HL-60 (cell line): ENCODE measurements around the gene PRSS48.

Source experiments
- DNase-seq, 2 experiments: peaks; one replicate each; pipeline ENCODE4 v3.0.0-alpha.2; 2010 to 2020; ENCODE audit warnings: low read depth in 1 of 2, low spot score in 1 of 2
- H3K27ac ChIP-seq: fragments of 250-450 bp; sonication (Bioruptor Pico); replicated peaks from 2 replicates; pipeline ENCODE4 v1.5.1; 2020; ENCODE audit warnings: mild to moderate bottlenecking, moderate library complexity
- H3K27me3 ChIP-seq: fragments of 250-450 bp; sonication (Bioruptor Pico); 2 replicates; pipeline ENCODE4 v1.5.1; 2021; ENCODE audit warnings: mild to moderate bottlenecking, moderate library complexity; ENCODE audit not compliant: insufficient read depth, poor library complexity, severe bottlenecking
- H3K4me3 ChIP-seq: replicated peaks from 2 replicates; pipeline ENCODE4 v1.5.1; 2011; ENCODE audit warnings: mild to moderate bottlenecking, control low read depth, low read length; ENCODE audit not compliant: insufficient read depth
- CTCF ChIP-seq: IDR thresholded peaks from one replicate; pipeline ENCODE4 v1.5.1; 2011; ENCODE audit warnings: low read length, control low read depth, inconsistent platforms; ENCODE audit not compliant: insufficient read depth
- GABPA ChIP-seq: IDR thresholded peaks from 2 replicates; pipeline ENCODE4 v1.6.1; 2012; ENCODE audit warnings: low read depth
- POLR2AphosphoS5 ChIP-seq: IDR thresholded peaks from 2 replicates; pipeline ENCODE4 v1.6.1; 2012; ENCODE audit warnings: low read depth
- REST ChIP-seq: IDR thresholded peaks from 2 replicates; pipeline ENCODE4 v1.6.1; 2012; ENCODE audit warnings: low read depth; ENCODE audit not compliant: insufficient replicate concordance
- SPI1 ChIP-seq: IDR thresholded peaks from 2 replicates; pipeline ENCODE4 v1.6.1; 2012; ENCODE audit warnings: low read depth, mild to moderate bottlenecking, borderline replicate concordance

PRSS48 gene

GRCh38 chr4:151314010-151314355 is 37.0 kb downstream of the PRSS48 start:
- TF ChIP-seq GABPA, result no peak
- no peak for TF ChIP-seq SPI1

GRCh38 chr4:151314479-151314878 is 37.5 kb downstream of the PRSS48 start:
- DNase-seq, result no peak
- Histone ChIP-seq H3K4me3 (no peak overlapping the region), H3K27ac (no peak overlapping the region), H3K27me3 (no peaks in the 10 kb centered on the region)
- TF ChIP-seq POLR2AphosphoS5, result no peak
- TF ChIP-seq SPI1, result no peak
- TF ChIP-seq CTCF, result no peak
- no peak for TF ChIP-seq GABPA
- TF ChIP-seq REST, result no peak

More at GRCh38 chr4:151314010-151314355, 37.0 kb downstream of the PRSS48 start:
- Histone ChIP-seq H3K27me3 (no peaks in the 10 kb centered on the region), H3K27ac (no peak overlapping the region), H3K4me3 (no peak overlapping the region)
- no peak for DNase-seq

- H3K27ac ChIP-seq, result no peak overlapping the region
- no peak overlapping the region for H3K4me3 ChIP-seq
These were observed 38.4 kb downstream of the PRSS48 start for GRCh38 chr4:151315212-151315886.

More at GRCh38 chr4:151315212-151315886, 38.4 kb downstream of the PRSS48 start:
- DNase-seq, result no peak
- H3K27me3 ChIP-seq, result no peaks in the 10 kb centered on the region
- no peak for TF ChIP-seq CTCF
- no peak for TF ChIP-seq SPI1
- TF ChIP-seq REST, result no peak
- TF ChIP-seq GABPA, result no peak
- no peak for TF ChIP-seq POLR2AphosphoS5
